ENCODE measurements around the gene IER3IP1. TPM values are rescaled to one million over a fixed set of nuclear protein-coding genes. Genes with fewer than 3 reads are reported as not detected.

The IER3IP1 gene
- total RNA-seq, result 10 to 100 TPM in 1 of 2 donors, 1 to 10 TPM in 1; 6.1 to 10.3 TPM
- 21.7 TPM for polyA plus RNA-seq (2013, experiment 1 of 2)
- polyA plus RNA-seq (2013, experiment 2 of 2), result 20.7 TPM
- long read RNA-seq, experiment 1, transcript IER3IP1-201 (3 exons, 3,689 nt), result major isoform, 26 of 27 reads
- long read RNA-seq, experiment 1, partial matches to known transcripts, result 0 of 27 reads
- long read RNA-seq, experiment 1, other reads (novel, unspliced or antisense), result 1 of 27 reads
- long read RNA-seq, experiment 2, transcript IER3IP1-201 (3 exons, 3,689 nt), result major isoform, 56 of 57 reads
- long read RNA-seq, experiment 2, partial matches to known transcripts, result 0 of 57 reads
- long read RNA-seq, experiment 2, other reads (novel, unspliced or antisense), result 0 of 57 reads
- long read RNA-seq, experiment 3, transcript IER3IP1-201 (3 exons, 3,689 nt), result major isoform, 131 of 133 reads
- long read RNA-seq, experiment 3, partial matches to known transcripts, result 0 of 133 reads
- long read RNA-seq, experiment 3, other reads (novel, unspliced or antisense), result 1 of 133 reads
- long read RNA-seq, experiment 4, transcript IER3IP1-201 (3 exons, 3,689 nt), result major isoform, 133 of 133 reads
- long read RNA-seq, experiment 4, partial matches to known transcripts, result 0 of 133 reads
- long read RNA-seq, experiment 4, other reads (novel, unspliced or antisense), result 0 of 133 reads

GRCh38 chr18:47175898-47176575, at the start of gene IER3IP1:
Gene IER3IP1, minus strand, starts transcription at chr18:47176364. Its CDS starts 87 bp downstream, at chr18:47176277.
- H3K4me3 ChIP-seq (ENCODE audit: low read length), result peak within 1 kb of the TSS; percentile 97
- WGBS, 2 experiments (ENCODE audit: insufficient coverage in 1 of 2, insufficient read length in 1 of 2), result 1 to 3% methylated on average over 7 to 48 of the region's 48 CpGs
- peaks cover 4% of the 10 kb centered on the region for H3K9me3 Mint-ChIP-seq
- peaks cover 6% of the 10 kb centered on the region for H3K4me1 Mint-ChIP-seq
- no peaks in the 10 kb centered on the region for H3K27me3 ChIP-seq (ENCODE audit: control insufficient read depth, insufficient read depth, low read length, poor library complexity, severe bottlenecking)
- peak within 1 kb of the TSS; percentile 76 for H3K27ac ChIP-seq (ENCODE audit: low read depth, low read length)
- H3K27ac Mint-ChIP-seq, result peak within 1 kb of the TSS; percentile 94
- H3K4me1 ChIP-seq (ENCODE audit: control insufficient read depth, insufficient read depth, low read length), result no peaks in the 10 kb centered on the region
- no peaks in the 10 kb centered on the region for H3K9me3 ChIP-seq (ENCODE audit: control insufficient read depth, low read length)
- peak within 1 kb of the TSS; percentile 95 for H3K9ac ChIP-seq (ENCODE audit: extremely low read depth, low read length, poor library complexity, severe bottlenecking)
- peaks cover 9% of the 10 kb centered on the region for H3K36me3 ChIP-seq (ENCODE audit: control insufficient read depth, insufficient read depth, low read length)
- peaks cover 6% of the 10 kb centered on the region for H3K27me3 Mint-ChIP-seq (ENCODE audit: insufficient read depth)
- TF ChIP-seq CTCF (conservative IDR thresholded peaks at IDR 0.05), result peak; percentile 36
- H3K36me3 Mint-ChIP-seq (ENCODE audit: low read depth), result no peaks in the 10 kb centered on the region
- no peak within 1 kb of the TSS for H3K4me3 Mint-ChIP-seq
- peak; percentile 97 for DNase-seq

- Histone ChIP-seq H3K4me3 (ENCODE audit: low read length) (no peak overlapping the region), H3K9me3 (ENCODE audit: control insufficient read depth, low read length) (no peaks in the 10 kb centered on the region), H3K9ac (ENCODE audit: extremely low read depth, low read length, poor library complexity, severe bottlenecking) (no peak overlapping the region), H3K4me1 (ENCODE audit: control insufficient read depth, insufficient read depth, low read length) (no peaks in the 10 kb centered on the region), H3K36me3 (ENCODE audit: control insufficient read depth, insufficient read depth, low read length) (no peaks in the 10 kb centered on the region), H3K27me3 (ENCODE audit: control insufficient read depth, insufficient read depth, low read length, poor library complexity, severe bottlenecking) (peaks cover 54% of the 10 kb centered on the region), H3K27ac (ENCODE audit: low read depth, low read length) (no peak overlapping the region)
- Mint-ChIP-seq H3K27me3 (ENCODE audit: insufficient read depth) (peaks cover 13% of the 10 kb centered on the region), H3K9me3 (no peaks in the 10 kb centered on the region), H3K4me3 (no peak overlapping the region), H3K4me1 (no peaks in the 10 kb centered on the region), H3K36me3 (ENCODE audit: low read depth) (no peaks in the 10 kb centered on the region), H3K27ac (no peak overlapping the region)
- peak; percentile 60 for DNase-seq
- peak; percentile 89 for TF ChIP-seq CTCF (conservative IDR thresholded peaks at IDR 0.05)
- 6% methylated on average over 5 of the region's 5 CpGs; no CpG with 5 or more reads in 1 of the 2 experiments for WGBS, 2 experiments (ENCODE audit: insufficient coverage in 1 of 2, insufficient read length in 1 of 2)
Measured at GRCh38 chr18:47215554-47216138, 39.5 kb upstream of the IER3IP1 start.

- Mint-ChIP-seq H3K9me3 (no peaks in the 10 kb centered on the region), H3K27ac (no peak overlapping the region), H3K36me3 (ENCODE audit: low read depth) (no peaks in the 10 kb centered on the region), H3K27me3 (ENCODE audit: insufficient read depth) (peaks cover 7% of the 10 kb centered on the region), H3K4me3 (no peak overlapping the region), H3K4me1 (peaks cover 16% of the 10 kb centered on the region)
- peaks cover 18% of the 10 kb centered on the region for H3K27me3 ChIP-seq (ENCODE audit: control insufficient read depth, insufficient read depth, low read length, poor library complexity, severe bottlenecking)
- 86 to 93% methylated on average over 1 of the region's 1 CpG for WGBS, 2 experiments (ENCODE audit: insufficient coverage in 1 of 2, insufficient read length in 1 of 2)
- H3K27ac ChIP-seq (ENCODE audit: low read depth, low read length), result no peak overlapping the region
- H3K4me1 ChIP-seq (ENCODE audit: control insufficient read depth, insufficient read depth, low read length), result peaks cover 5% of the 10 kb centered on the region
- H3K9ac ChIP-seq (ENCODE audit: extremely low read depth, low read length, poor library complexity, severe bottlenecking), result no peak overlapping the region
- no peaks in the 10 kb centered on the region for H3K9me3 ChIP-seq (ENCODE audit: control insufficient read depth, low read length)
- no peaks in the 10 kb centered on the region for H3K36me3 ChIP-seq (ENCODE audit: control insufficient read depth, insufficient read depth, low read length)
- no peak for TF ChIP-seq CTCF (conservative IDR thresholded peaks at IDR 0.05)
- DNase-seq, result no peak
- H3K4me3 ChIP-seq (ENCODE audit: low read length), result no peak overlapping the region
Measured at GRCh38 chr18:47209171-47209570, 33.0 kb upstream of the IER3IP1 start.

Measured in endodermal cell (in vitro differentiated cells).